HepG2 (cell line): ENCODE results near the gene PDE2A. TPM values are rescaled to one million over a fixed set of nuclear protein-coding genes. Genes with fewer than 3 reads are reported as not detected.

ENCODE experiments used
- ATAC-seq: fragments of 200-7000 bp; cut with Tn5 transposase; 3 replicates; pipeline ENCODE4 v1.9.1; 2020; ENCODE audit warnings: mild to moderate bottlenecking, moderate library complexity
- BruUV-seq: library from RNA; stranded (reverse); fragments of 400-500 nt; replicated peaks from 2 replicates; lab custom pipeline; 2021; lab: Mats Ljungman, UMichigan
- CTCF ChIA-PET: fragments of 300-600 bp; formaldehyde crosslinking; extraction: SDS; loops from one replicate; lab custom pipeline; 2021; ENCODE audit warnings: low total read pairs, inconsistent platforms, low intra/inter-chr PET ratio; lab: Yijun Ruan, JAX
- POLR2A ChIA-PET: fragments of 350-600 bp; sonication (Branson Sonifier 250); formaldehyde crosslinking; loops from one replicate; lab custom pipeline; 2020; ENCODE audit warnings: antibody characterized with exemption, inconsistent platforms; lab: Yijun Ruan, JAX
- DNase-seq: peaks from one replicate; pipeline ENCODE4 v3.0.0-alpha.2; 2015; ENCODE audit warnings: low spot score
- FAIRE-seq: peaks from 3 replicates; lab custom pipeline; 2011; peaks lifted over from hg19 to GRCh38; lab: Jason Lieb, UNC
- H2AFZ ChIP-seq: one replicate; pipeline ENCODE4 v1.6.1; 2011; ENCODE audit warnings: low read length, inconsistent platforms
- H3K27ac ChIP-seq: fragments of 300-600 bp; 3 replicates; pipeline ENCODE4 v1.8.0; 2011; ENCODE audit warnings: mixed run types, mild to moderate bottlenecking, mixed read lengths, low read length, inconsistent platforms; ENCODE audit not compliant: insufficient read depth; ENCODE audit errors: extremely low read length
- H3K27me3 ChIP-seq, 2 experiments: fragments of 200-600 bp in 1 of 2; 2 replicates in 1 of 2; 3 replicates in 1 of 2; pipeline versions ENCODE4 v1.6.0 to v1.8.0; 2011; ENCODE audit warnings: low read length in 2 of 2, mild to moderate bottlenecking in 2 of 2, moderate library complexity in 2 of 2, inconsistent platforms in 1 of 2; ENCODE audit not compliant: insufficient read depth in 2 of 2, control insufficient read depth in 1 of 2
- H3K36me3 ChIP-seq, 2 experiments: fragments of 200-600 bp in 1 of 2; replicated peaks in 1 of 2; 2 replicates in 1 of 2; 3 replicates in 1 of 2; pipeline versions ENCODE4 v1.5.1 to v1.8.0; 2011; ENCODE audit warnings: low read length in 2 of 2, inconsistent platforms in 1 of 2; ENCODE audit not compliant: insufficient read depth in 2 of 2, control insufficient read depth in 1 of 2
- H3K4me1 ChIP-seq: 2 replicates; pipeline ENCODE4 v1.5.1; 2012; ENCODE audit warnings: low read length, inconsistent platforms; ENCODE audit not compliant: insufficient read depth
- H3K4me2 ChIP-seq: 2 replicates; pipeline ENCODE4 v1.6.0; 2011; ENCODE audit warnings: low read depth, low read length, inconsistent platforms
- H3K4me3 ChIP-seq, 3 experiments: fragments of 200-600 bp in 1 of 3; sonication (generic), shearing (Covaris generic) in 1 of 3; replicated peaks in 1 of 3; 2 replicates each; pipeline ENCODE4 v1.5.1; 2011 to 2016; ENCODE audit warnings: low read length in 3 of 3, inconsistent platforms in 2 of 3, low read depth in 2 of 3, mild to moderate bottlenecking in 2 of 3, control low read depth in 1 of 3, mixed read lengths in 1 of 3; ENCODE audit not compliant: insufficient read depth in 1 of 3
- H3K79me2 ChIP-seq: one replicate; pipeline ENCODE4 v1.6.1; 2011; ENCODE audit warnings: low read length, inconsistent platforms; ENCODE audit not compliant: insufficient read depth
- H3K9ac ChIP-seq: 2 replicates; pipeline ENCODE4 v1.6.0; 2011; ENCODE audit warnings: mild to moderate bottlenecking, low read depth, low read length, inconsistent platforms; ENCODE audit not compliant: insufficient read depth
- H3K9me3 ChIP-seq: 2 replicates; pipeline ENCODE4 v1.5.1; 2012; ENCODE audit warnings: mild to moderate bottlenecking, low read length
- H4K20me1 ChIP-seq: 2 replicates; pipeline ENCODE4 v1.6.0; 2011; ENCODE audit warnings: inconsistent platforms, mild to moderate bottlenecking, low read length, moderate library complexity; ENCODE audit not compliant: insufficient read depth
- ATF7-NPFF ChIP-seq: sonication (generic); formaldehyde crosslinking; IDR thresholded peaks from 2 replicates; pipeline ENCODE4 v1.8.1; 2023; ENCODE audit warnings: mild to moderate bottlenecking, low read depth, missing genetic modification reagents, moderate library complexity
- ATRX ChIP-seq: sonication (generic); formaldehyde crosslinking; IDR thresholded peaks from 2 replicates; pipeline ENCODE4 v1.4.0; 2020; ENCODE audit warnings: missing genetic modification reagents, borderline replicate concordance
- CHCHD3 ChIP-seq: sonication (generic); formaldehyde crosslinking; IDR thresholded peaks from 2 replicates; pipeline ENCODE4 v1.8.0; 2022; ENCODE audit warnings: mild to moderate bottlenecking, missing genetic modification reagents, moderate library complexity
- FIP1L1 ChIP-seq: fragments of 200-400 bp; formaldehyde crosslinking; IDR thresholded peaks from 2 replicates; pipeline ENCODE4 v1.6.1; 2018; ENCODE audit warnings: low read depth, mild to moderate bottlenecking, low read length, moderate library complexity, borderline replicate concordance; ENCODE audit not compliant: insufficient read depth
- FOXJ3 ChIP-seq: sonication (generic); formaldehyde crosslinking; IDR thresholded peaks from 2 replicates; pipeline ENCODE4 v1.4.0; 2020; ENCODE audit warnings: missing genetic modification reagents, mild to moderate bottlenecking, borderline replicate concordance
- HMG20A ChIP-seq: IDR thresholded peaks from 2 replicates; pipeline ENCODE4 v1.6.1; 2016; ENCODE audit warnings: borderline replicate concordance
- HNF4G ChIP-seq, 2 experiments: sonication (generic) in 1 of 2; formaldehyde crosslinking in 1 of 2; IDR thresholded peaks; 2 replicates each; pipeline versions ENCODE4 v1.4.0 to v1.6.1; 2011 to 2020; ENCODE audit warnings: borderline replicate concordance in 2 of 2, low read depth in 2 of 2, mild to moderate bottlenecking in 2 of 2, low read length in 1 of 2, missing genetic modification reagents in 1 of 2, moderate library complexity in 1 of 2
- MED8 ChIP-seq: sonication (generic); formaldehyde crosslinking; IDR thresholded peaks from 2 replicates; pipeline ENCODE4 v1.8.1; 2023; ENCODE audit warnings: mild to moderate bottlenecking, missing genetic modification reagents; ENCODE audit not compliant: insufficient replicate concordance
- MTA3 ChIP-seq: sonication (generic); formaldehyde crosslinking; IDR thresholded peaks from 2 replicates; pipeline ENCODE4 v1.4.0; 2020; ENCODE audit warnings: missing genetic modification reagents
- NRL ChIP-seq: sonication (generic); formaldehyde crosslinking; IDR thresholded peaks from 2 replicates; pipeline ENCODE4 v1.5.0; 2020; ENCODE audit warnings: missing genetic modification reagents, mild to moderate bottlenecking, moderate library complexity, borderline replicate concordance
- ZBTB20 ChIP-seq: sonication (generic); formaldehyde crosslinking; IDR thresholded peaks from 2 replicates; pipeline ENCODE4 v1.8.1; 2023; ENCODE audit warnings: missing genetic modification reagents, low read depth, mild to moderate bottlenecking, borderline replicate concordance
- ZFP36L1 ChIP-seq: sonication (generic); formaldehyde crosslinking; IDR thresholded peaks from 2 replicates; pipeline ENCODE4 v1.8.0; 2022; ENCODE audit warnings: mild to moderate bottlenecking, missing genetic modification reagents, moderate library complexity
- ZFP41 ChIP-seq: sonication (generic); formaldehyde crosslinking; IDR thresholded peaks from 2 replicates; pipeline ENCODE4 v1.4.0; 2020; ENCODE audit warnings: mild to moderate bottlenecking, missing genetic modification reagents, borderline replicate concordance
- ZNF264 ChIP-seq: sonication (generic); formaldehyde crosslinking; IDR thresholded peaks from 2 replicates; pipeline ENCODE4 v1.4.0; 2020; ENCODE audit warnings: missing genetic modification reagents
- ZNF543 ChIP-seq: sonication (generic); formaldehyde crosslinking; IDR thresholded peaks from 2 replicates; pipeline ENCODE4 v1.4.0; 2020; ENCODE audit warnings: mild to moderate bottlenecking, missing genetic modification reagents
- ZNF670 ChIP-seq: sonication (generic); formaldehyde crosslinking; IDR thresholded peaks from 2 replicates; pipeline ENCODE4 v1.8.0; 2022; ENCODE audit warnings: mild to moderate bottlenecking, missing genetic modification reagents, borderline replicate concordance
- ZNF782 ChIP-seq: sonication (generic); formaldehyde crosslinking; IDR thresholded peaks from 2 replicates; pipeline ENCODE4 v1.4.0; 2020; ENCODE audit warnings: missing genetic modification reagents, mild to moderate bottlenecking, borderline replicate concordance
- WGBS: methylation state at CpG from one replicate; pipeline ENCODE4 v1.1.6; 2017; ENCODE audit warnings: low lambda C conversion rate; 5-methylcytosine and 5-hydroxymethylcytosine counted together
- in situ Hi-C: cut with HindIII; loops from 2 replicates; pipeline ENCODE4 v1.10.0; 2017; ENCODE audit warnings: low pct_unique_long_range_greater_than_20kb; ENCODE audit not compliant: extremely low pct_ligation_motif_present
- intact Hi-C: fragments of 100-400 bp; cut with micrococcal nuclease; formaldehyde crosslinking; loops from one replicate; pipeline ENCODE4 v1.10.0; 2022; ENCODE audit not compliant: unreplicated experiment
- polyA plus RNA-seq, 8 experiments: library from polyadenylated mRNA; depleted of rRNA in 3 of 8; stranded (reverse) in 7 of 8; unstranded in 1 of 8; fragments of >200 nt; fragmentation: Illumina TruSeq in 4 of 8; extraction: Trizol in 4 of 8; gene quantifications; 2 replicates each; pipeline versions ENCODE4 v1.2.1 to v1.2.3, GENCODE V29; 2011 to 2016; ENCODE audit warnings: low read depth in 4 of 8, missing spikeins in 1 of 8, mixed read lengths in 1 of 8; ENCODE audit not compliant: insufficient read depth in 1 of 8
- total RNA-seq, 5 experiments: library from RNA; depleted of rRNA; stranded (reverse); fragments of >200 nt; fragmentation: Illumina TruSeq; extraction: Trizol; gene quantifications; 2 replicates each; pipeline ENCODE4 v1.2.3, GENCODE V29; 2016; ENCODE audit warnings: low read depth in 1 of 5
- TF ChIP-seq, protein P1 (sequence below): sonication (generic); formaldehyde crosslinking; IDR thresholded peaks from 2 replicates; pipeline ENCODE4 v1.4.0; 2020; ENCODE audit warnings: mild to moderate bottlenecking, low read depth, missing genetic modification reagents

The PDE2A gene
- total and polyA plus RNA-seq, 2 of the 13 experiments (the other 11 are each of a cell fraction or from before 2014, with no cell fraction given), result 3.1 TPM; not detected in 1

DNA sequence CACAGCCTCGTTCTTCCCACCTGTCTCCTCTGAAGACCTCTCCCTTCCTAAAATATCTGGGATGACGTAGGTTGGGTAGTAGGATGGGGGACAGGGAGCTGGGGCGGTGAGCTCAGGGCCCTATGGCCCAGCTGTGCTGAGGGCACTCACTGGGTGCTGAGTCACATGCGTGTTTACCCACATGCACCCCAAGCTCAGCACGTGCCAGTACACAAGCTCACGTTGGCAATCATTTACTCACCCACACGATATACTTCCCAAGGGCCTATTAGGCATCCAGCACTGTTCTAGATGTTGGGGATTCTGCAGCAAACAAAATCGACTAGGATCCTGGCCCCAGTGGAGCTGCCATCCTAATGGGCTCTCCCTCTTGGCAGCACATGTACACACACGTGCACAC is 49.3 kb upstream of the PDE2A start:
- BruUV-seq, result no TSS peak
- Histone ChIP-seq H3K4me3 (no peak overlapping the region), H3K4me2 (no peak overlapping the region), H3K9ac (no peak overlapping the region), H4K20me1 (peaks cover 18% of the 10 kb centered on the region; the same call in 1 of the 2 replicates), H3K27me3 (no peaks in the 10 kb centered on the region), H2AFZ (no peak overlapping the region), H3K36me3 (peaks cover 40 to 75% of the 10 kb centered on the region in 2 experiments; a peak in 4 of 5 replicates), H3K4me1 (no peaks in the 10 kb centered on the region)
- in situ Hi-C loops, result no loop called here
- WGBS, result 77% methylated on average over 6 of the region's 9 CpGs
- CTCF ChIA-PET, result no interaction called here
- intact Hi-C loops, result no loop called here
- no peak for ATAC-seq
- DNase-seq, result no peak
- TF ChIP-seq, protein P1, sequence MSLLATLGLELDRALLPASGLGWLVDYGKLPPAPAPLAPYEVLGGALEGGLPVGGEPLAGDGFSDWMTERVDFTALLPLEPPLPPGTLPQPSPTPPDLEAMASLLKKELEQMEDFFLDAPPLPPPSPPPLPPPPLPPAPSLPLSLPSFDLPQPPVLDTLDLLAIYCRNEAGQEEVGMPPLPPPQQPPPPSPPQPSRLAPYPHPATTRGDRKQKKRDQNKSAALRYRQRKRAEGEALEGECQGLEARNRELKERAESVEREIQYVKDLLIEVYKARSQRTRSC, result no peak
- TF ChIP-seq ZNF543 (CRISPR knock-in tag), result no peak
- TF ChIP-seq MED8 (CRISPR knock-in tag), result no peak
- no peak for TF ChIP-seq CHCHD3 (CRISPR knock-in tag)
- TF ChIP-seq ZBTB20 (CRISPR knock-in tag), result no peak
- TF ChIP-seq FIP1L1, result no peak
- TF ChIP-seq ATRX (CRISPR knock-in tag), result no peak
- TF ChIP-seq NRL (CRISPR knock-in tag), result no peak
- no peak for TF ChIP-seq ZFP36L1 (CRISPR knock-in tag)
- TF ChIP-seq ZNF264, result no peak
- TF ChIP-seq HNF4G (IDR thresholded peaks at IDR 0.05; ENCODE audit: borderline replicate concordance, low read depth, low read length), result no peak
- TF ChIP-seq HNF4G (CRISPR knock-in tag; IDR thresholded peaks at IDR 0.05; ENCODE audit: borderline replicate concordance, low read depth), result no peak
- TF ChIP-seq ATF7-NPFF, result no peak
- TF ChIP-seq ZFP41 (CRISPR knock-in tag), result no peak
- TF ChIP-seq FOXJ3 (CRISPR knock-in tag), result no peak
- TF ChIP-seq HMG20A (CRISPR knock-in tag), result no peak
- no peak for TF ChIP-seq ZNF670 (CRISPR knock-in tag)
- TF ChIP-seq ZNF782 (CRISPR knock-in tag), result no peak
- TF ChIP-seq MTA3 (CRISPR knock-in tag), result no peak
- TF ChIP-seq, all 625 proteins: peak for 0
- FAIRE-seq, result no peak
- no peak overlapping the region for H3K27ac ChIP-seq
- H3K79me2 ChIP-seq, result peaks cover 51% of the 10 kb centered on the region
- POLR2A ChIA-PET, result no interaction called here
- no peaks in the 10 kb centered on the region for H3K9me3 ChIP-seq
